NCI-H226 (cell line): ENCODE results near the gene HOXA2.

Experiments used
- DNase-seq: peaks from one replicate; pipeline ENCODE4 v3.0.0-alpha.2; 2015

The HOXA2 gene

GRCh38 chr7:27124902-27125689 is 22.6 kb upstream of the HOXA2 start:
- DNase-seq, result no peak

GRCh38 chr7:27124096-27124901 is 21.8 kb upstream of the HOXA2 start:
- DNase-seq, result no peak

DNA sequence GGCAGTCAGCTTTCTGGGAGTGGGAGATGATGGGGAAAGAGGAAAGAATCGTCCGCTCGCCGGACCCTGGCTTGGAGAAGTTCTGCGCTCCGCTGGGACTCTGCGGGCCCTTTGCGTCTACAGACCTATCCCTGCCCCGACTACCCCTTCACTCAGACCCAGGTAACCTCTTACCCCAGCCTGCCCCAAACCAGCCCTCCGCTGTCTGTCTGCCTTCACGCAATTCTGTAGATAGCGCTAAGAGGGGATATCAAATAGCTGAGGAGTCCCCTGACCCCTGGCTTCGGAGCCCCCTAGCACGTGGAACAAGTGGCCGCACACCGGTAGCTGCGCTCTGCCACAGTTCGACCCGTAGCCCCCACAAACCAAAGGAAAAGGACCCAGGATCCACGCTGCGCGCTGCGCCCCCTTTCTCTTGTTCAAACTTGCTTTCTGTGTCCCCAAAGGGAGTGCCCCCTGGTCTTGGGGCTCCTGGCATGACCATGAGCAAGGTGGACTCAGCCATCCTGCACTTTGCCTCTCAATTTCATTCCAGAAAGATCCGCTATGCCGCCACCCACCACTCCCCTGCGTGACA is 21.1 kb upstream of the HOXA2 start:
- DNase-seq, result no peak

- DNase-seq, result no peak
Measured at GRCh38 chr7:27123007-27123476, 20.6 kb upstream of the HOXA2 start.

- no peak for DNase-seq
Measured at GRCh38 chr7:27122077-27122910, 19.8 kb upstream of the HOXA2 start.

DNA sequence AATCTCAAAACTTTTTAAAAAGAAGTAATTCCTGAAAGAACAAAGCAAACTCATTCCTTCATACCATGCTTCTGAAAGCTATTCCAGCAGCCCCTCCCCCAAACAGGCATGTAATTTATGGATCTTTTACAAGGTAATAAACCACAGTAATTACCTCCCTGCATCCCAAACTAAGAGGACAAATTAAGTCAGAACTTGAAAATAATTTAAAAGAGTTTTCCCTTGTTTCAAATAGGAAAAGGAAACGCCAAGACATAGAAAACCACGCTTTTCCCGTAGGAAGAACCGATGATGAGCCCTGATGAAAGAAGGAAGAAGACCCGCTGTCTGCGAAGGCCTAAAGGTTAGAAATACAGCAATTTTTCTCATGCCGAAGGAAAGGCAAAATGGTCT is 19.2 kb upstream of the HOXA2 start:
- DNase-seq, result no peak

GRCh38 chr7:27119412-27119911 is 17.0 kb upstream of the HOXA2 start:
- no peak for DNase-seq

DNA sequence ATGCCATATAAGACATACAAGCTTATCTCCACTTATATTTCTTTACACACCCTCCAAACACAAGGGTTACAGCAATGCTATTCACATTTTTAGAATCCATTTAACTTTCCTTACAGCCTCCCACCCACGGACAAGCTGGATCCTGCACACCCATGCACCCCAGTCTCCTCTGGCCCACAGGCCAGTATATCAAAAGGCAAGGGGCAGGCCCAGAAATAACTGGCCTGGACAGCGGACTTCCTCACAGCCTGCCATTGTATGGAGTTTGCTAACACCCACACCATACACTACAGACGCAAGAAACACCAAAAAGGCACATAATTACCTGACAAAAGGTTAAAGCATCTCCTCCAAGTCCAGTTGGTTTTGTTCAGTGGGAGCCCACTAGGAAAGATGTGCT is 16.1 kb upstream of the HOXA2 start:
- no peak for DNase-seq

- DNase-seq, result no peak
Measured at GRCh38 chr7:27117887-27118491, 15.5 kb upstream of the HOXA2 start.

DNA sequence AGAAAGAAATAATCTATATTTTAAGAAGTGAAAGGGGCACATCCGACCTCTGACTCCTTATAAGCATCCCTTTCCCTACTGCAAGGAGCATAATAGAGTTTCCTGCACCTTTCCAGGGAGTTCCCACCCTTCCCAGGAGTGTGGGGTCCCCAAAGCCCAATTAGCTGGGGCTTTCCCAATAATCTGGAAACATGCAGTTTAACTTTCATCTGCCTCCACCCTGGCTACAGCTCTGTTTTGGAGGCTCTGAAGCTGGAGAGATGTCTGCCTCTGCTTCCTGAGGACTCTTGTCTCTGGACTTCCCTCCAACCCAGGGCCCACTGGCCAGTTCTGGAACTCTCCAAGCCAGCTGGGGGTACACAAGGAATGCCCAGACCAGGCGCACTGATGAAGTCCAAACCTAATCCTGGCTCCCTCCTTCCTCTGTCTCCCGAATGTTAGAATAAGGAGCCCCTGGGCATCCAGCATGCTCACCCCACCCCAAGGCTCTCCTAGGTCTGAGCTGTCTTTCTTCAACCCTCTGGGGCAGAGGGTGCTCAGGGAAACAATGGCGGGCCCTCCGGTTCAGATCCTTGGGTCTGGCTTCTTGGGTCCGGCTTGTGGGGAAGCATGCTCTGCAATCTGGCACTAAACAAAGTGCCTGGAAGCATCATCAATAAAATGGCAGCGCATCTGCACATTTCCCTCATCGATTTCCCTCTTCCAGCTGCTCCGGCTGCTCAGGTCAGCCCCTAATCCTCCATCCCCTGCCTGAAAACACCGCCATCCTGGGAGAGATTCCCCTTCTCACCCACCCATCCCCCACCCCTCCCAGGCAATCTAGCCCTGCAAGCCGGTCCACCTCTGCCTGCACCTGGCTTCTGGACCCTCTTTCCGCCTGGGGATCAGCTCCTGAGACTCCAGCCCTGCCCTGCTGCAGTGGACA is 14.7 kb upstream of the HOXA2 start:
- no peak for DNase-seq

GRCh38 chr7:27116031-27116961 is 13.8 kb upstream of the HOXA2 start:
- DNase-seq, result no peak

DNA sequence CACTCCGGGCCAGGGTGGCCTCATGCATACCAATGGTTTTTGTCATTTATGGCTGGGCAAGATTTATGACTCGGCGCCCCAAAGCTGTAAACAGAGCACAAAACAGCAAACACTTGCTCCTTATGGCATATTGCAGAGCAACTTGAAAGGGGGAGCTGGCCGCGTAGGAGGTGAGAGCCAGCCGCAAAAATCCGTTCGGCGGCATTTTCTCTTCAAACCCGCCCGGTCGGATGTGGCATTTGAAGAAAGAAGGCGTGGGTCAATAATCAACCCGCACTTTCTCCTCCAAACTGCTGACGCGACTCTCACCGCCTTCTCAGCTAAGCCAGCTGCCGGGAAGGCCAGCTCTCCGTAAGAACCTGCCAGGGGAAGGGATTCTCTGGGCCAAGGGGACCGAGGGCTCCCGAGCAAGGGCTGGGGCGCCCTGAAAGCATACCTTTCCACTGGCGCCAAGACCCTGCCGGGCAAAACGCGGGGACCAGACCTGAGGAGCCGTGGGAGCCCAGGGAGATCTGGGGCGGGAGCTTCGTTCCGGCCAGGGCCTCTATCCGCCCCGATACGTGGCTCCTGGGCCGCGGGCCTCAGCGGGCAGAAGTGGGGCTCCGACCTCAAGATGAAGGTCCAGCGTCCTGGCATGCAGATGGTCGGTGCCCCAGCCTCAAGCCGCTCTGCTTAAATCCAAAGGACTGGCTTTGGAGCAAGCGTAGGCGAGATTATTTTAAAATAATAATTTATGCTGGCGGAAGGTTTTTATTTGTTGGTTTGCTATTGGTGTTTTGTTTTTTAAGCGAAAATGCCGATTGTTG is 12.9 kb upstream of the HOXA2 start:
- peak; percentile 84 for DNase-seq

DNA sequence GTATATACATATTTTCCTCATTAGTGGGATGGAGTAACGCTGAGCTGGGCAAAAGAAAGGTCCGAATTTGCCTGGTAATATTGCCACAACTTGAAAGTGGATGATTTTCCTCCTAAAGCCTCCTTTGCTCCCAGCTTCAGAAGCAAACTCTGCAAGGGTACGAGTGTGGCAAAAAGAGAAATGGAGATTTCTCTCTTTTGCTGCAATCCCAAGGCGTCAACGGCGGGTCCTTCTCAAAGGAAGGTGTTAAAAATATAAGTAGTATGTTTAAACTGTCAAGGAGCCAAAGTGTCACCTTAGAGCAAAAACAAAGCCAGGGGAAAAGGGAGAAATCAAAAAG is 12.4 kb upstream of the HOXA2 start:
- no peak for DNase-seq

DNA sequence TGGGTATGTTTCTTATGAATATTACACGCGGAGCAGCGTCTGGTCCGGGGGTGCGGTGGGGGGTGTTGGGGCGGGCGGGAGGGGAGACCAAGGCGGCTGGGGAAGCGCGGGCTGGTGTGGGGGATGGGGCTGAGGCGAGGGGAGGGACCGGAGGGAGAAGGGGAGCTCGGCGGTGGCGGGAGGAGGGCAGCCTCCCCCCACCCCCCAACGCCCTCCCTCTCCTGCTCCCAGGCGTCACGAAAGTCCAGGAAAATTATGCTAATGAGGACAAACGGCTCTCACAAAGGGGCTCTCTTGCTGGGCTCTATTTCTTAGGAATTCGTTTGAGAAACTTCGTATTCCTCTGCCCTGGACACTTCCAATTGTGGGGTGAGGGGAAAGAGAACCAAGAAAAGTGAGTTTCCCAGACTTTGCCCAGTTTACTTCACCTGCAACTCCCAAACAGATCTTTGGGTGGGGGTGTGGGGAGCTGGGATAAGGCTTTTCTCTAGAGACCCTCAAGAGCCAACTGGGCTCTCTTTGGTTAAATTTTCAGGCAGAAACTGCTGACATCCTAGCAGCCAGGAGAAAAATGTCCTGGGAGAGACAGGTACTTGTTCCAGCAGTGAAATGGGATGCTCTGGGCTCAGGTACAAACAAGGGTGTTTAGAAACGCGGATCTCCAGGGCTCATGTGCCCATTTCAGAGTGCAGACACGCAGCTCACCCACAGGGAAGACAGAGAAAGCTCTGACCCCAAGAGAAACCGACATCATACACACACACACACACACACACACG is 11.7 kb upstream of the HOXA2 start:
- peak; percentile 93 for DNase-seq

DNA sequence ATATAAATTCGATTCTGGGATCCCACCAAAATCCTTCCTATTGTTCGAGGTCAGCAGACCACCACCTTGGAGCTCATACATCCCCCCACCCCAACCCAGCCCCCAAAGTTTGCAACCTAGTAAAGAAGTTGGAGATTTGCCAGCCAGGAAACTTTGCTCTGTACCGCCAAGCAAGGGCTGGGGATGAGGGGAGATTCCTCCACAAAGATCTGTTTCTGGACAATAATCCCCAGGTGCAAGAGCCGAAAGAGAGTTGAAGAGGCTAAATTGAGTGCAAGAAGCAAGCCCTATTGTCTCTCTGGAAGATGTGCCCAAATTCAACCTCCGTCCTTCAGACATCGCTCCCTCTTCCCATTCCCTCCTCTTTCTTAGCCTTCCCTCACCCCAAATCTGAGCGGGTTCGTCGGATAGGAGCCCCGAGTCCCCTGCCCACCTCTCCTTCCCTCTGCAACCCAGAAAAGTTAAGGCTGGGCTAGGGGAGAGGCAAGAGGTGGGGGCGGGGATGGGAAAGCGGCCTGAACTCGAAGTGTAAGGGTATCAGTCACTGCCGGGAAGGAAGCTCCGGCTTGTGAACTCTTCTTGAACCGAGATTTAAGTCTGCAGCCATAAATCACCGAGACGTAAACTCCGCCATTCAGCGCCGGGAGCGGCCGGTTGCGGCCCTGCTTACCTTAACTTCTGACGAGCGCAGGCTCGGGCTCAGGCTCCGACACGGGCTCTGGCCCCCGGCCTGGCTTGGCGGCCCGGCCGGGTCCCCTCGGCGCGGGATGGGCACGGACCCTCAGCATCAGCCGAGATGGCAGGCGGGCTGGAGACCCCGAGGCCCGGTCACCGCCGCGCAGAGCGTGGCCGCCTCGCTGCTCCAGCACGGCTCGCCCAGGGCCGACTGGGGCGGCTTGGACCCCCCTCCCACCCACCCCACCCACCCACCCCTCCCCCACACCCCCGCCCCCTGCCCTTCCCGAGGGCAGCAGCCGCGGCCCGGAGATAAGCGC is 10.8 kb upstream of the HOXA2 start:
- peak; percentile 95 for DNase-seq

GRCh38 chr7:27112361-27112760 is 9.9 kb upstream of the HOXA2 start:
- no peak for DNase-seq

GRCh38 chr7:27111751-27112277 is 9.3 kb upstream of the HOXA2 start:
- DNase-seq, result no peak
